Activated CD4-positive, alpha-beta memory T cell treated with anti-CD3 and anti-CD28 coated beads for 36 hours (primary cell): ENCODE results near the gene XG. TPM values are rescaled to one million over a fixed set of nuclear protein-coding genes. Genes with fewer than 3 reads are reported as not detected.

ENCODE experiments used
- CTCF ChIA-PET: fragments of 350-600 bp; sonication (Branson Sonifier 250); formaldehyde crosslinking; loops from one replicate; lab custom pipeline; 2021; ENCODE audit warnings: antibody characterized with exemption, inconsistent platforms; lab: Charles Lee
- POLR2A ChIA-PET: fragments of 350-600 bp; sonication (Branson Sonifier 250); formaldehyde crosslinking; loops from one replicate; lab custom pipeline; 2021; ENCODE audit warnings: antibody characterized with exemption; lab: Charles Lee
- DNase-seq: peaks from one replicate; pipeline ENCODE4 v3.0.0-alpha.2; 2020
- H3K27ac Mint-ChIP-seq: one replicate; pipeline ENCODE4 v1.8.0; 2021; ENCODE audit warnings: mixed read lengths
- H3K27me3 Mint-ChIP-seq: one replicate; pipeline ENCODE4 v1.8.0; 2021; ENCODE audit warnings: mixed read lengths
- H3K36me3 Mint-ChIP-seq: one replicate; pipeline ENCODE4 v1.8.0; 2021; ENCODE audit warnings: mixed read lengths
- H3K4me1 Mint-ChIP-seq: one replicate; pipeline ENCODE4 v1.8.0; 2021; ENCODE audit warnings: low read depth, mixed read lengths
- H3K4me3 Mint-ChIP-seq: one replicate; pipeline ENCODE4 v1.8.0; 2021; ENCODE audit warnings: mild to moderate bottlenecking, mixed read lengths
- H3K9me3 Mint-ChIP-seq: one replicate; pipeline ENCODE4 v1.8.0; 2021; ENCODE audit warnings: mixed read lengths
- intact Hi-C: fragments of 100-400 bp; cut with micrococcal nuclease; formaldehyde crosslinking; loops from one replicate; pipeline ENCODE4 v1.15.1; 2023
- total RNA-seq, 2 experiments: library from RNA; stranded (reverse); gene quantifications; one replicate each; pipeline ENCODE4 v1.2.3, GENCODE V29; 2021

Gene XG
- total RNA-seq, 2 experiments from 2014 or later: not detected

DNA sequence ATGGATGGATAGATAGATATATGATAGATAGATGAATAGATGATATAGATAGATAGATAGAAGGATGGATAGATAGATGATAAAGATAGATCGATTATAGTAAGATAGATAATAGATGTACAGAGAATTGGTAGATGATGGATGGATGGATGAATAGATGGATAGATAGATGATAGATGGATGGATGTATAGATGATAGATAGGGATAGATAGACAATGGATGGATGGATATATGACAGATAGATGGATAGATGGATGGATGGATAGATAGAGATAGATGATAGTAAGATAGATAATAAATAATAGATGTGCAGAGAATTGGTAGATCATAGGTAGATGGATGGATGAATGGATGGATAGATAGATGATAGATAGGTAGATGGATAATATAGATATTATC, 89.1 kb downstream of the XG start:
- Mint-ChIP-seq H3K4me1 (no peaks in the 10 kb centered on the region), H3K27ac (no peak overlapping the region), H3K9me3 (peaks cover 15% of the 10 kb centered on the region), H3K4me3 (no peak overlapping the region), H3K27me3 (peaks cover 4% of the 10 kb centered on the region), H3K36me3 (no peaks in the 10 kb centered on the region)
- POLR2A ChIA-PET: no interaction called here
- CTCF ChIA-PET: no interaction called here
- intact Hi-C loops: no loop called here
- no peak for DNase-seq

DNA sequence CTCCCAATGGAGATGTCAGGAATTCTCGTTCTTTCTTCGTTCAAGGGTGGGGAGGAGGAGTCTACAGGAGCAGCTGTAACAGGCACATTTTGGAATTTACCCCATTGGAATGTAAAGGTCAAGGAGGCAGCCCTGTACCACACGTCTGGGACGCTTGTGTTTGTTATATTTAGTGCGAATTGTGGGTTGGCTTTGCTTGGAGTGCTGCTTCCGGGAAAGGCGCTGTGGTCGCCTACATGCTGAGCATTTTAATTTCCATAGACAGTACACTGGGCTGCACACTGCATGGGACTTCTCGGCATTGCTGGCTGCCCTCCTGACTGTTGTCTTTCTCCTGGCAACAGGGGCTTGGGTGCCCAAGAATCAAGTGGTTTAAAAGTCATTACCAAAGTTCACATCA, 89.7 kb downstream of the XG start:
- DNase-seq: no peak
- CTCF ChIA-PET: no interaction called here
- no peak overlapping the region for H3K27ac Mint-ChIP-seq
- H3K27me3 Mint-ChIP-seq: peaks cover 4% of the 10 kb centered on the region
- no peak overlapping the region for H3K4me3 Mint-ChIP-seq
- intact Hi-C loops: no loop called here
- H3K36me3 Mint-ChIP-seq: no peaks in the 10 kb centered on the region
- H3K9me3 Mint-ChIP-seq: peaks cover 15% of the 10 kb centered on the region
- no peaks in the 10 kb centered on the region for H3K4me1 Mint-ChIP-seq
- POLR2A ChIA-PET: no interaction called here

DNA sequence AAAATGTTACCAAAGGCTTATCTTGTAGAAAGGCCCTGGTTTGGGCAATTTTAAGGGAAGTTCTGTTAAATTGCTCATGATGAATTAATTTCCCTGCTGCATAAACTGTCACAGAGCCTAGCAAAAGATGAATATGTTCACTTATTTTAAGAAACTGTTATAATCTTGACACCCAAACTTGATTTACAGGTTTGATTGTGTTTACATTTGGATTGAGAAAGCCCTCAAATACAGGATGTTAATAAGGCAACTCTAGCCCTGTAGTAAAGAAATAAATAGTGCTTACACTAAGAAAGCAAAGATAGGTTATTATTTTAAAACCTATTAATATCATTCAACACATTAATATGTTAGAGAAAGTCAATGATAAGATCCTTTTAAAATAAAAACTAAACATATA, 95.2 kb downstream of the XG start:
- H3K27me3 Mint-ChIP-seq: no peaks in the 10 kb centered on the region
- intact Hi-C loops: no loop called here
- H3K4me1 Mint-ChIP-seq: no peaks in the 10 kb centered on the region
- DNase-seq: no peak
- POLR2A ChIA-PET: no interaction called here
- no peak overlapping the region for H3K27ac Mint-ChIP-seq
- H3K36me3 Mint-ChIP-seq: no peaks in the 10 kb centered on the region
- no peaks in the 10 kb centered on the region for H3K9me3 Mint-ChIP-seq
- CTCF ChIA-PET: no interaction called here
- H3K4me3 Mint-ChIP-seq: no peak overlapping the region

DNA sequence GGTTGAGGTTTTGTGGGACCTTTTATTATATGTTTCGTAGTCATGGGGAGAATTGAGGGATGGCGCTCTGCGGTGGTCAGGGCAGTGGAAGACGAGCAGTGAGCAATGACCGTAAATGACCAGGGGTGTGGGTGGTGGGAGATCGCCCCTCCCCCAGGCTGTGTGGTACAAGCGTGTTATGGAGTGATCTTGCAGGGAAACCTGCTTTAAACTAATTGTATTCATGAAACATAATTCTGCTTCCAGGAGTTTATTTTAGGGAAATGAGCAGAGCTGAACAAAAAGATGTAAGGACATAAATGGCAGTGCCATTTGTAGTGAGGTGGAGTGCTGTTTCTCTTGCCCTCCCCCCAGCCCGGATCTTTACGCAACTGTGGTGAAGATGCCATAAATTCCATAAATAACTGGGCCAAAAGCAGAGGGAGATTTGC, 97.0 kb downstream of the XG start:
- Mint-ChIP-seq H3K27ac (no peak overlapping the region), H3K27me3 (no peaks in the 10 kb centered on the region), H3K36me3 (no peaks in the 10 kb centered on the region), H3K4me1 (no peaks in the 10 kb centered on the region), H3K4me3 (no peak overlapping the region), H3K9me3 (no peaks in the 10 kb centered on the region)
- ChIA-PET CTCF (no interaction called here), POLR2A (no interaction called here)
- DNase-seq: no peak
- intact Hi-C loops: no loop called here

DNA sequence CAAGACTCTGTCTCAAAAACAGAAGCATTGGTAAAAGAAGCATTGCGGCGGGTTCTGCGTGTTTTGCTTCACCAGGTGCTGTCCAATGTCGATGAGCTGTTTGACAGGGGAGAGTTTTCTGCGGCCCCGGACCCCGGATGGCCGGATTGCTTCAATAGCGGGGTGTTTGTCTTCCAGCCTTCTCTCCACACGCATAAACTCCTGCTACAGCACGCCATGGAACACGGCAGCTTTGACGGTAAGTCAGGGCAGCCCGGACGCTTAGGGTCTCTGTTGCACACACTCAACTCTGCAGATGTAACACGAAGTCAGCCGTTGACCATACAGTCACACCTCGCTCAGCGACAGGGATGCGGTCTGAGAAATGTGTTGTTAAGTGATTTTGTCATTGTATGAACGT, 103.1 kb downstream of the XG start:
- H3K27ac Mint-ChIP-seq: no peak overlapping the region
- no peaks in the 10 kb centered on the region for H3K4me1 Mint-ChIP-seq
- H3K36me3 Mint-ChIP-seq: no peaks in the 10 kb centered on the region
- no peaks in the 10 kb centered on the region for H3K9me3 Mint-ChIP-seq
- POLR2A ChIA-PET: no interaction called here
- no peaks in the 10 kb centered on the region for H3K27me3 Mint-ChIP-seq
- no peak overlapping the region for H3K4me3 Mint-ChIP-seq
- CTCF ChIA-PET: no interaction called here
- intact Hi-C loops: no loop called here
- DNase-seq: no peak

DNA sequence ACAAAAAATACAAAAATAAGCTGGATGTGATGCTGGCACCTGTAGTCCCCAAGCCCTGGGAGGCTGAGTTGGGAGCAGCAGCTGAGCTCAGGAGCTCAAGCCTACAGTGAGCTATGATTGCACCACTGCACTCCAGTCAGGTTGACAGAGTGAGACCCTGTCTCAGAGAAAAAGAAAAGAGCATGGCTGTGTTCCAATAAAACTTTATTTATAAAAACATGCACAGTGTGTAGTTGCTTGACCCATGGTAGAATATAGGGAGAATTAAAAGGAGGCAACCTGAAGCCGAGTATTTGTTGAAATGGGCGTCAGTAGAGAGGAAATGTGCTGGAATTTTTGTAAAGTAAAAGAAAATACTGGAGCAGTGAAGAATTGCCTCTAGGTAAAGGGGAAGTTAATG, 103.9 kb downstream of the XG start:
- intact Hi-C loops: no loop called here
- H3K27me3 Mint-ChIP-seq: no peaks in the 10 kb centered on the region
- H3K4me3 Mint-ChIP-seq: no peak overlapping the region
- no peak for DNase-seq
- H3K36me3 Mint-ChIP-seq: no peaks in the 10 kb centered on the region
- ChIA-PET POLR2A (no interaction called here), CTCF (no interaction called here)
- no peaks in the 10 kb centered on the region for H3K4me1 Mint-ChIP-seq
- H3K9me3 Mint-ChIP-seq: no peaks in the 10 kb centered on the region
- H3K27ac Mint-ChIP-seq: no peak overlapping the region

DNA sequence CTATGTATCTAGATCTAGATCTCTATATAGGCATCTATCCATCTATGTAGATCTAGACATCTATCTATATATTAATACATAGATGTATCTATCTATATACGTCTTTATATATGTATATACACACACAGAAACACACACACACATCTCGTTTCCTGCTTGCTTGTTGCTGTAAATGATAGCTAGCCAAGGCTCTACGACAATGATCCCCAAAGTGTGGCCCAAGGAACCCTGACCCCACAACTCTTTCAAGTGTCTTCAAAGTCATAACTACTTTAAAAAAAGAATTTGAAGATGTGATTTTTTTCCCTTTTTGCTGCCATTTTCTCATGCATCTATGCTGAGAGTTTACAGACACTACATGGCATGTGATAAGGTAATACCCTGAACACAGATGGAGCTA, 105.7 kb downstream of the XG start:
- intact Hi-C loops: no loop called here
- POLR2A ChIA-PET: no interaction called here
- no peaks in the 10 kb centered on the region for H3K27me3 Mint-ChIP-seq

DNA sequence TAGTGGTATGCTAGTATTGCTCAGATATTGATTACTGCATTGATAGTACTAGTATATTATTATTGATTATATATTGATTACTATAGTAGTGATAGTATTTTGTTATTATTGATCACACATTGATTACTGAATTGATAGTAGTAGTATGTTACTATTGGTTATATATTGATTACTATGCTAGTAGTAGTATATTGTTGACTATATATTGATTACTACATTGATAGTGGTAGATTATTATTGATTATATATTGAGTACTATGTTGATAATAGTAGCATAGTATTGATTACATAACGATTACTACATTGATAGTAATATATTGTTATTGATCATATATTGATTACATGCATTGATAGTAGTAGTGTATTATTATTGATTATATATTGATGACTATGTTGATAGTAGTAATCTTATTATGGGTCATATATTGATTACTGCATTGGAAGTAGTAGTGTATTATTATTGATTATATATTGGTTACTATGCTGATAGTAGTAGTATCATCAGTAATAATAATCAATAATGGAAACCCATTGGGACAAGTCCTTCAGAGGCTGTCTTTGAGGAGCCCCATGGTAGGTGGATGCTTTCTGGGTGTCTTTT, 107.5 kb downstream of the XG start:
- H3K9me3 Mint-ChIP-seq: no peaks in the 10 kb centered on the region
- no peaks in the 10 kb centered on the region for H3K36me3 Mint-ChIP-seq
- DNase-seq: no peak
- no peaks in the 10 kb centered on the region for H3K27me3 Mint-ChIP-seq
- H3K4me3 Mint-ChIP-seq: no peak overlapping the region
- no peaks in the 10 kb centered on the region for H3K4me1 Mint-ChIP-seq
- ChIA-PET CTCF (no interaction called here), POLR2A (no interaction called here)
- intact Hi-C loops: no loop called here
- no peak overlapping the region for H3K27ac Mint-ChIP-seq

More for the DNA sequence above, 105.7 kb downstream of the XG start:
- no peaks in the 10 kb centered on the region for H3K9me3 Mint-ChIP-seq
- H3K4me1 Mint-ChIP-seq: no peaks in the 10 kb centered on the region
- no peak overlapping the region for H3K4me3 Mint-ChIP-seq
- DNase-seq: no peak
- CTCF ChIA-PET: no interaction called here
- H3K36me3 Mint-ChIP-seq: no peaks in the 10 kb centered on the region
- H3K27ac Mint-ChIP-seq: no peak overlapping the region

DNA sequence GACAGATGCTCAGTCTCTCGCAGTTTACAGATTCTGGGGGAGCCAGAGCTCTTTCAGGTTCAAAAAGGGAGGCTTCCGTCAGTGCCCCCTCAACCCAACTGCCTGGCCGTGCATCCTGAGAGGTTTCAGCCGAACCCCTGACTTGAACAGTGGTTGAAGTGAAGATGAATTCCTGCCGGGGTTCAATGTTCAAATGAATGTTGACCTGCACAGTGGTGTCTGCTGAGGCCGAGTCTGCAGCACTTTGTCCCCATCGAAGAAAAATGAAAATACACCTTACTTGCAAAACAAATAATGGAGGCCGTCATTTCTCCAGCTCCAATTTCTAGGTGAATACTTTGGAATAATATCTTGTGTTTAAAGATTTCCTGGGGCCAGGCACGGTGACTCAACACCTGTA, 110.6 kb downstream of the XG start:
- H3K36me3 Mint-ChIP-seq: no peaks in the 10 kb centered on the region
- H3K9me3 Mint-ChIP-seq: no peaks in the 10 kb centered on the region
- no peaks in the 10 kb centered on the region for H3K4me1 Mint-ChIP-seq
- ChIA-PET POLR2A (no interaction called here), CTCF (no interaction called here)
- H3K4me3 Mint-ChIP-seq: no peak overlapping the region
- H3K27me3 Mint-ChIP-seq: peaks cover 2% of the 10 kb centered on the region
- intact Hi-C loops: no loop called here
- DNase-seq: no peak
- no peak overlapping the region for H3K27ac Mint-ChIP-seq

DNA sequence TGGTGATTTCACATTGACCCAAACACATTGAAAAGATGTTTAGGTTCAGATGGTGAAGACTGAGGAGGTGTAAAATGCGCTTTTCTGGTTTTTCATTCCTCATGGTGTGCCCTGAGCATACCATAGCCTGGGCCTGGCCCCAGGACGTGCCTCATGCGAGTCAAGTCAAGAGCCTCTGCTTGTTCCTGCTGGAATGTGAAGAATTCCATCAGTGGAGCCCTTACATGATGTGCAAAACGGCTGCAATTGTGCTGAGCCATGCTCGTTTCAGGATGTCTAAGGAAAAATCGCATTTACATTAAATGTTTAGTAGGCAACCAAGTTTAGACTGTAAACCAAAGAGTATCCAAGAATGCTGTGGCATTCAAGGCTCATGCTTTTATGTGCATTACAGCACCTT, 111.8 kb downstream of the XG start:
- no peak for DNase-seq
- Mint-ChIP-seq H3K27me3 (peaks cover 2% of the 10 kb centered on the region), H3K36me3 (no peaks in the 10 kb centered on the region), H3K4me3 (no peak overlapping the region), H3K9me3 (no peaks in the 10 kb centered on the region), H3K27ac (no peak overlapping the region), H3K4me1 (no peaks in the 10 kb centered on the region)
- ChIA-PET CTCF (no interaction called here), POLR2A (no interaction called here)
- intact Hi-C loops: no loop called here

Other genes starting within 250 kb of the XG start
- 100 to 1,000 TPM; 282 to 283 TPM for gene CD99, start 60.7 kb upstream of the XG start, total RNA-seq
- not detected for gene GYG2, start 76.9 kb downstream of the XG start, total RNA-seq
- gene ARSD, start 177.3 kb downstream of the XG start, total RNA-seq: 1 to 10 TPM; 1.0 to 1.5 TPM